Measurements from ENCODE around the gene CPNE4.

Gene CPNE4

GRCh38 chr3:131856171-131856570 lies 178.6 kb downstream of the CPNE4 start:
- DNase-seq: no peak

DNA sequence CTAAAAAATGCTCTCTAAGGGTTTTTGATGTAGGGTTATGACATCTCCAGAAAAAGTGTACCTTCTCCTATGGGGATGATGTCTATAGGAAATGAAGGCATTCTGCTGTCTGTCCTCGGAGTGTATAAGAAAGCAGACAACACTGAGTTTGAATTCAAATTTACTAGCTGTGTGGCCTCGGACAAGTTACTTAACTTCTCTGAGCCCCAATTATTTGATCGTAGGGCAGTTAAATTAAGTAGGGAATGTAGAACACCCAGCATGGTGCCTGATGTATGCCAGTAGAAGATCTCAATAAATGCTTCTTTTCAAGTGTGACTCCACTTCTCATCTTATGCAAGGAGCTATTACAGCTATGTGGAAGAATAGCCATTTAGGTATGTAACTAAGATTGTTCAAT lies 184.6 kb downstream of the CPNE4 start:
- no peak for DNase-seq

DNA sequence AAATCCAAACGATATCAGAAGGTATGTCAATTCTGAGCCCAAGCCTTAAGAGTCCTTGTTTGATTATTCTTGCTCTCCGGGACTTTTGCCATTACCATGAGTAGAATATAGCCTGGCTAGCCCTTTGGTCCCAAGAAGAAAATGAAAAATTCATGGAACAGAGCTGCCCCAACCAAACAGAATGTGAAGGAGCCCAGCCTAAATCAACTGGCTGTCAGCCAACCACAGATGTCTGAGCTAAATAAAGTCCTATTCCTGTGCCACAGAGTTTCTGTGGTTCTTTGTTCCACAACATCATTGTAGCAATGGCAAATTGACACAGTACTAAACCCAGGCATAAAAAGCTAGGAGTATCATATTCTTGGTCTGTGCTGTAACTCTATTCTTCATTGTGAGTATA lies 185.2 kb downstream of the CPNE4 start:
- DNase-seq: no peak

DNA sequence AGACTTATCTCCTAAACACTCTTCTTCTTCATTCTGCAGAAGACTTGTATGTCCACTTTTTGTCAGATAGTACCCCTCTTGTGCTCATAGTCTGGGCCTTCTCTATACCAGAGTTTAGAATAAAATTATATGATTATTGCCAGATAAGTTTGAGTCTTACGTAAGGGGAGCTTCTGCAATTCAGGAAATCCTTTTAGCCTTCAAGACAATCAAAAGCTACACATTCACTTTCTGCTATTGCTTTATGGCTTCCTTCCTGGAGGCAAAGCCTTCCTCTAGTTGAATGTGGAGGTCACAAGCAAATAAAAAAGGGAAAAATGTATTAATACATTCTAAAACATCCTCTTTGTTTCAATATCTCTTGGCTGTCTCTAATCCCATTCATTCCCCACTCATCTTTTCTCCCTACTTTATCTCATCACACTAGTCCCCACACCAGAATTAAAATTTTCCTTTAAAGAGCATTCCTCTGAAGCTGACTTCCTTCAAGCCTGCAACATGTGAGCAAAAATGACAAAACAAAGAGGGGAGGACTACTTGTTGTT lies 186.8 kb downstream of the CPNE4 start:
- no peak for DNase-seq

GRCh38 chr3:131846296-131846924 lies 188.4 kb downstream of the CPNE4 start:
- no peak for DNase-seq

GRCh38 chr3:131843174-131843573 lies 191.6 kb downstream of the CPNE4 start:
- DNase-seq: no peak

DNA sequence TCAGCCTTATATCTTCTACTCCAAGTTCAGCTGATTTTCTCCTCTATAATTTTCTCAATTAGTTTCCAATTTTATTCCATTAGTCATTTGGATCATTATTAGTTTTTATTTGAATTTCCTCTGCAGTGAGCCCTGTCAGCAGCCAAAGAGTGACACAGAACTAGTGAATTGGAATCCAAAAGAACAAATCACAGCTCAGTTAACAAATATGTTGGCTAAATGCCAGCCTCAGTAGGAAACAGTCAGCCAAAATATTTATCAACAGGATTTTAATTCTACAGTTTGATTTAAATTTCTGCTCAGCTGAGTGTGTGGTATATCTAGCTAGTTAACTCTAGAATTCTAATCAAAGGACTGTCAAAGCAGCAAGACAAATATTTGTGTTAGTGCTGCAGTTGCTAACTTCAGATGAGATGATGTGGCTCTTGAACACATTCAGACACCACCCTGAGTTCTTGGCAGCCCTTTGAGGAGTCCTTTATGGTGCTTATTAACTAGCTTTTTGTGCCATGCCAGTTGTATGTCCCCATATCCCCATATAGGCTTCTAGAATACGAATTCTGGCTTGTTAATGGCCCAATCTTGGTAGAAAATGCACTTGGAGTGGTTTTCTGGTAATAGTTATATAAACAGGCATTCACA lies 194.5 kb downstream of the CPNE4 start:
- DNase-seq: no peak

DNA sequence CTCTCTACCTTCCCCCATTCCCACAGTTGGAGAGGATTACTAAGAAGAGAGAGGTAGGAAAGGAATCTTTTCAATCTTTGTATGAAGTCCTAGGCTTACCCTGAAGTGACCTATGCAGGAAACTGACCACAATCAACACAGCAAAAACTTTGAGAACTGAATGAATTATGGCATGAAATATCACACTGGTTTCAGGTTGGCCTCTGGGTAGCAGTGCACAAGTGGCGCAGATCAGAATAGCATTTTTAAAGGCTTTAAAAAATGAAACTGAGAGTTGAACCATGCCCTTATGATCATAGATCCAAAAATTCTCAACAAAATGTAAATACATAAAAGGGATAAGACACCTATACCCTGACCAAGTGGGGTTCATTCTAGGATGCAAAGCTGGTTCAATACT lies 198.9 kb downstream of the CPNE4 start:
- no peak for DNase-seq

GRCh38 chr3:131831608-131832007 lies 203.2 kb downstream of the CPNE4 start:
- DNase-seq: no peak

DNA sequence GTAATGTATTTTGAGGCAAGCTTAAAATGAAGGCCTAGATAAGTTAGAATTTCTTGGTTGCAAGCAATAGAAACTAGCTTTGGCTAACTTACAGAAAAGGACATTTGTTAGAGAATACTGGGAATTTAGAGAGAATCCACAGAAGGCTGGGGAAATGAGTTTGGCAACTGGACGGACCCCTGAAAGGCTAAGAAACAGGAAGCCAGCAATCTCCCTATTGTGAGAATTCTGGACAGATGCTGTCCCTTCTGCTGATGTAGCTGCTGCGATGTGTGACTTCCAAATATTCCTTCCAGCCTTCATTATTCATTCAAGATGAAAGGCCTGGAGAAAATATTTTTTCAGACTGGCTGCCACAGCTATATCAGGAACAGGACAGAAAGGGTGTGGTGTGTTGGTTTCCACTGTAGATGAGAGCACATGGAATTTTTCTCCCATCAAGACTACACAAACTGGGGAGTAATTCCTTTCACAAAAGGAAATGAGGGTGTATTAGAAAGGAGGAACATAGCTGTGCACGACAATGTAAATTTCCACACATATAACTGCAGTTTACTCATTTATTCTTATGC lies 213.5 kb downstream of the CPNE4 start:
- no peak for DNase-seq

- DNase-seq: no peak
Measured at GRCh38 chr3:131819381-131820055, 215.3 kb downstream of the CPNE4 start.

GRCh38 chr3:131812433-131812832 lies 222.4 kb downstream of the CPNE4 start:
- no peak for DNase-seq

DNA sequence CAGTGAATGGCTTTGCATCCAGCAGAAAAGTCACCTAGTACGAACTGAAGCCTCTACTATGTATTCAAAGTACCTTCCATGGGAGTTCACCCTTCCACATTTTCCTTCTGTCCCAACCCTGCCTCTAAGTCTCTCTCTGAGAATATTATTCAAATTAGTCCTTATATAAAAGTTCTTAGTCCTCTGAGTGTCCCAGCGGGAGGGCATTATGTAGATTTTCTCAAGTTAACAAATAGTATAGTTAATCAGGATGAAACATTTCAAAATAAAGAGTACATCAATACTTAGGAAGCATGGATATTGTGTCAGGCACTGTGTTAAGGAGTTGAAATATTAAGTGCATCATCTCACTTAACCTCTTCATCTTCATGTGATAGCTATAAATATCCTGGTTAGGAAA lies 223.3 kb downstream of the CPNE4 start:
- no peak for DNase-seq

DNA sequence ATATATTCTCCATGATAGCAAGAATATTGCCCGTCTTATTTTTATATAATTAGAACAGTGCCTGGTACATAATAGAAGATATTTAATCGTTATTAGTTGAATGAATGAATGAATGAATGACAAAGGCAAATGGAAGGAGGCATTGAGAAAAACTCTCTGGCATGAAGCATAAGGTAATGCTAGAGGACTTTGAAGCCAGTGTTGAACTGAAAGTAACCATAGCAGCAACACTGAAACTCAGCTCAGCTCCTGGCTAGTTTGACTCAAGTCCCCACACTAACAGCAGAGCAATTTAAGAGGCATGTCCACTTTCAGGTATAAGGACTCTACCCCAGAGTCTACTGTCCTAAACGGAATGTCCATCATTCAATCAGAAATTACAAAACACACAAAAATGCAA lies 227.0 kb downstream of the CPNE4 start:
- DNase-seq: no peak

GRCh38 chr3:131806736-131807135 lies 228.1 kb downstream of the CPNE4 start:
- no peak for DNase-seq

DNA sequence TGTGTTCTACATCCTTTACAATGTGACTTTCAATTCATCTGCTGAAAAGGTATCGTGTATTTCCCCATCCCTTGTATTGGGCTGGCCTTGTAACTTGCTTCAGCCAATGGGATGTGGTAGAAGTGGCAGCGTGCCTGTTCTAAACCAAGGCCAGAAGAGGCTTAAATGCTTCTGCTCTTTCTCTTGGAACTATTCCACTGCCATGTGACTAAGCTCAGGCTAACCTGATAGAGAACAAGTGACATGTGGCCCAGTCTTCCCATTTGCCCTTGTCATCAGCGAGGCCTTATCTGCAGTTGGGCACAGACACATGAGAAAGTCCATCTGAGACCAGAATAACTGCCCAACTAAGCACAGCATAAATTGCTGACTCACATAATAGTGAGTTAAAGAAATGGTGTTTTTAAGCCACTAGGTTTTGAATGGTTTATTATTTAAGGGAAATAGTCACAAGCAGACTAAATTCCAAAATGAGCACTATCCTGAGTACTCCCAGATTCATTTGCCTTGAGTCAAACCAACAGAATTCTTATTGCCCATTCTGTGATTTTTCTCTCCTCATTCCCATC lies 230.2 kb downstream of the CPNE4 start:
- DNase-seq: no peak

- DNase-seq: no peak
Measured at GRCh38 chr3:131803113-131803512, 231.7 kb downstream of the CPNE4 start.

- DNase-seq: no peak
Measured at GRCh38 chr3:131802029-131802428, 232.8 kb downstream of the CPNE4 start.

DNA sequence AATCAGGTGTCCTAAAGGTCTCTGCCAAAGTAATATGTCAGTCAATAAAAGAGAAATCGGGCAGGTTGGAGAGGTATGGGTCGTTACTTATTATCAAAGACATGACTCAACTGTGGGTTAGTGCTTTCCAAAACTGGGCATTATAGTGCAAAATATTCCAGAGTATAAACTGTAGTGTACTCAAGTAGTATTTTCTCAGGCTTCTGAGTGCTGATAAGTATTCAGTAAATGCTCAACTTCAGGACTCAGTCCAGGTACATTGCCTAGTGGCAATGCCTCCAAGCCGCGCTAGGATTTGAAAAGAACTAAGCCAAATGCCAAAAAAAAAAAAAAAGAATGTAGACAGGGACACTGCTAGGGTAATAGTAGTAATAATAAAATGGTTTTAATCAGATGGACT lies 233.2 kb downstream of the CPNE4 start:
- no peak for DNase-seq

GRCh38 chr3:131797776-131798175 lies 237.0 kb downstream of the CPNE4 start:
- no peak for DNase-seq

GRCh38 chr3:131796558-131797198 lies 238.1 kb downstream of the CPNE4 start:
- DNase-seq: no peak

DNA sequence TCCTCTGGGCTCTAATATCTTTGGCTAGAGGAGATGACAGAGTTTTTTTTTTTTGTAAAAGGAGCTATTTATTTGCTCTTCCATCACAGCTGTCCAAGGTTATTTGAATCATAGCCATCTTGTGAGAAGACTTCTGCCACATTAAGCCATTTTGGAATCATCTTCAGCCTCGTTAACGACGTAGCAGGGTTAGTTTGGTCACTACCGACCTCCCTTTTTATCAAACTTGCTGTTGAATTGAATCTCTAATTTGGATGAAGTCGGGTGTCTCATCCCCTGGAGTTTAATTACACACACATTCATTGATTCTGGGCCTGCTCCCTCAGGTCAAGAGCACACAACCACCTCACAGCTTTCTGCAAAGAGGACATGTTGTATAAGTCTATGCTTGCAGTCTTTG lies 238.7 kb downstream of the CPNE4 start:
- DNase-seq: no peak

Measured in activated CD4-positive, CD25-positive, alpha-beta regulatory T cell (primary cell).